HepG2 (cell line): ENCODE data around the gene CCDC82. TPM values are rescaled to one million over a fixed set of nuclear protein-coding genes. Genes with fewer than 3 reads are reported as not detected.

ENCODE experiments used
- CREB3 ChIP-seq: sonication (generic); formaldehyde crosslinking; IDR thresholded peaks from 2 replicates; pipeline ENCODE4 v1.5.0; 2020; ENCODE audit warnings: missing genetic modification reagents
- CREM ChIP-seq, 2 experiments: sonication (generic) in 1 of 2; formaldehyde crosslinking in 1 of 2; IDR thresholded peaks; 2 replicates each; pipeline versions ENCODE4 v1.4.0 to v1.6.1; 2016 to 2020; ENCODE audit warnings: antibody characterized with exemption in 1 of 2, mild to moderate bottlenecking in 1 of 2, missing genetic modification reagents in 1 of 2
- HOXA5 ChIP-seq: sonication (generic); formaldehyde crosslinking; IDR thresholded peaks from 2 replicates; pipeline ENCODE4 v1.4.0; 2020; ENCODE audit warnings: missing genetic modification reagents
- KLF13 ChIP-seq: sonication (generic); formaldehyde crosslinking; IDR thresholded peaks from 2 replicates; pipeline ENCODE4 v1.4.0; 2020; ENCODE audit warnings: mild to moderate bottlenecking, missing genetic modification reagents
- MAFF ChIP-seq: IDR thresholded peaks from 2 replicates; pipeline ENCODE4 v1.6.1; 2011; ENCODE audit warnings: low read depth, low read length, improper control_type of control experiment
- NAIF1 ChIP-seq: sonication (generic); formaldehyde crosslinking; IDR thresholded peaks from 2 replicates; pipeline ENCODE4 v1.5.0; 2020; ENCODE audit warnings: mild to moderate bottlenecking, missing genetic modification reagents, borderline replicate concordance
- NCOR1 ChIP-seq: fragments of 200-600 bp; sonication (generic); IDR thresholded peaks from 2 replicates; pipeline ENCODE4 v1.7.0; 2017; ENCODE audit warnings: antibody characterized with exemption, low read length, borderline replicate concordance
- PAF1 ChIP-seq: IDR thresholded peaks from 2 replicates; pipeline ENCODE4 v1.6.1; 2016; ENCODE audit warnings: missing genetic modification reagents, missing compliant biosample characterization
- PAWR ChIP-seq: sonication (generic); formaldehyde crosslinking; IDR thresholded peaks from 2 replicates; pipeline ENCODE4 v1.4.0; 2020; ENCODE audit warnings: missing genetic modification reagents, mild to moderate bottlenecking, borderline replicate concordance
- PLSCR1 ChIP-seq: sonication (generic); formaldehyde crosslinking; IDR thresholded peaks from 2 replicates; pipeline ENCODE4 v1.5.0; 2020; ENCODE audit warnings: missing genetic modification reagents, mild to moderate bottlenecking, borderline replicate concordance
- RBM22 ChIP-seq: fragments of 200-400 bp; formaldehyde crosslinking; optimal IDR thresholded peaks from 2 replicates; pipeline ENCODE3; 2017; ENCODE audit warnings: mild to moderate bottlenecking, low read length, moderate library complexity
- RFXANK ChIP-seq: IDR thresholded peaks from 2 replicates; pipeline ENCODE4 v1.6.1; 2016
- SYNCRIP ChIP-seq: fragments of 200-400 bp; formaldehyde crosslinking; IDR thresholded peaks from 2 replicates; pipeline ENCODE4 v1.6.1; 2018; ENCODE audit warnings: mild to moderate bottlenecking, low read depth, low read length; ENCODE audit not compliant: insufficient read depth
- THAP11 ChIP-seq: IDR thresholded peaks from 2 replicates; pipeline ENCODE4 v1.6.1; 2016; ENCODE audit warnings: missing biosample characterization, missing genetic modification reagents
- TMF1 ChIP-seq: sonication (generic); formaldehyde crosslinking; IDR thresholded peaks from 2 replicates; pipeline ENCODE4 v1.8.1; 2022; ENCODE audit warnings: low read depth, missing genetic modification reagents
- TRAFD1 ChIP-seq: sonication (generic); formaldehyde crosslinking; IDR thresholded peaks from 2 replicates; pipeline ENCODE4 v1.5.1; 2020; ENCODE audit warnings: missing genetic modification reagents, mild to moderate bottlenecking, borderline replicate concordance
- ZFP1 ChIP-seq: IDR thresholded peaks from 2 replicates; pipeline ENCODE4 v1.6.1; 2016
- ZMYM4 ChIP-seq: sonication (generic); formaldehyde crosslinking; IDR thresholded peaks from 2 replicates; pipeline ENCODE4 v1.8.1; 2023; ENCODE audit warnings: mild to moderate bottlenecking, missing genetic modification reagents
- ZNF180 ChIP-seq: sonication (generic); formaldehyde crosslinking; IDR thresholded peaks from 2 replicates; pipeline ENCODE4 v1.4.0; 2020; ENCODE audit warnings: low read depth, missing genetic modification reagents, borderline replicate concordance
- ZNF337 ChIP-seq: sonication (generic); formaldehyde crosslinking; IDR thresholded peaks from 2 replicates; pipeline ENCODE4 v1.5.1; 2020; ENCODE audit warnings: missing genetic modification reagents, low read depth, mild to moderate bottlenecking, borderline replicate concordance
- ZNF354B ChIP-seq: sonication (generic); formaldehyde crosslinking; IDR thresholded peaks from 2 replicates; pipeline ENCODE4 v1.8.0; 2022; ENCODE audit warnings: mild to moderate bottlenecking, missing genetic modification reagents
- ZNF451 ChIP-seq: sonication (generic); formaldehyde crosslinking; IDR thresholded peaks from 2 replicates; pipeline ENCODE4 v1.5.0; 2020; ENCODE audit warnings: mild to moderate bottlenecking, missing genetic modification reagents
- ZNF550 ChIP-seq: sonication (generic); formaldehyde crosslinking; IDR thresholded peaks from 2 replicates; pipeline ENCODE4 v1.4.0; 2020; ENCODE audit warnings: mild to moderate bottlenecking, missing genetic modification reagents, borderline replicate concordance
- ZNF589 ChIP-seq: sonication (generic); formaldehyde crosslinking; conservative IDR thresholded peaks from 2 replicates; pipeline ENCODE4 v1.8.0; 2022; ENCODE audit warnings: mild to moderate bottlenecking, moderate library complexity, missing genetic modification reagents
- ZNF615 ChIP-seq: sonication (generic); formaldehyde crosslinking; IDR thresholded peaks from 2 replicates; pipeline ENCODE4 v1.5.0; 2020; ENCODE audit warnings: mild to moderate bottlenecking, missing genetic modification reagents, borderline replicate concordance
- ZNF850 ChIP-seq: sonication (generic); formaldehyde crosslinking; conservative IDR thresholded peaks from 2 replicates; pipeline ENCODE4 v1.9.0; 2021; ENCODE audit warnings: mild to moderate bottlenecking, missing genetic modification reagents
- ZSCAN12 ChIP-seq: sonication (generic); formaldehyde crosslinking; IDR thresholded peaks from 2 replicates; pipeline ENCODE4 v1.9.0; 2021; ENCODE audit warnings: mild to moderate bottlenecking, missing genetic modification reagents
- ZSCAN31 ChIP-seq: sonication (generic); formaldehyde crosslinking; IDR thresholded peaks from 2 replicates; pipeline ENCODE4 v1.5.0; 2020; ENCODE audit warnings: low read depth, mild to moderate bottlenecking, missing genetic modification reagents
- polyA plus RNA-seq, 8 experiments: library from polyadenylated mRNA; depleted of rRNA in 3 of 8; stranded (reverse) in 7 of 8; unstranded in 1 of 8; fragments of >200 nt; fragmentation: Illumina TruSeq in 4 of 8; extraction: Trizol in 4 of 8; gene quantifications; 2 replicates each; pipeline versions ENCODE4 v1.2.1 to v1.2.3, GENCODE V29; 2011 to 2016; ENCODE audit warnings: low read depth in 4 of 8, missing spikeins in 1 of 8, mixed read lengths in 1 of 8; ENCODE audit not compliant: insufficient read depth in 1 of 8
- total RNA-seq, 5 experiments: library from RNA; depleted of rRNA; stranded (reverse); fragments of >200 nt; fragmentation: Illumina TruSeq; extraction: Trizol; gene quantifications; 2 replicates each; pipeline ENCODE4 v1.2.3, GENCODE V29; 2016; ENCODE audit warnings: low read depth in 1 of 5

Gene CCDC82
- total and polyA plus RNA-seq, 2 of the 13 experiments (the other 11 are each of a cell fraction or from before 2014, with no cell fraction given) = 19.7 to 25.7 TPM

- TF ChIP-seq CREM (IDR thresholded peaks at IDR 0.05) (no peak; the same call in 1 of the 2 replicates), CREM (CRISPR knock-in tag; IDR thresholded peaks at IDR 0.05) (no peak), ZNF354B (no peak), ZNF180 (CRISPR knock-in tag) (no peak), ZSCAN12 (CRISPR knock-in tag) (peak; percentile 60; the same call in 1 of the 2 replicates), ZNF337 (CRISPR knock-in tag) (peak; percentile 71; the same call in 1 of the 2 replicates), CREB3 (CRISPR knock-in tag) (0 out of 2 replicates have a peak, but pooled peaks have one; percentile 64), MAFF (no peak), ZNF589 (0 out of 2 replicates have a peak, but pooled peaks have one; percentile 66), PAWR (no peak), PLSCR1 (CRISPR knock-in tag) (no peak), RBM22 (no peak), ZNF850 (CRISPR knock-in tag) (no peak; the same call in 1 of the 2 replicates), ZFP1 (CRISPR knock-in tag) (no peak; the same call in 1 of the 2 replicates), ZNF615 (no peak), ZMYM4 (CRISPR knock-in tag) (peak; percentile 91), HOXA5 (peak; percentile 73), KLF13 (no peak; the same call in 1 of the 2 replicates), TRAFD1 (no peak), ZSCAN31 (CRISPR knock-in tag) (peak; percentile 48; the same call in 1 of the 2 replicates), NAIF1 (CRISPR knock-in tag) (no peak), THAP11 (CRISPR knock-in tag) (peak; percentile 85), PAF1 (CRISPR knock-in tag) (no peak), SYNCRIP (no peak), TMF1 (peak; percentile 57; the same call in 1 of the 2 replicates), NCOR1 (no peak), ZNF451 (no peak), ZNF550 (CRISPR knock-in tag) (no peak), RFXANK (no peak; the same call in 1 of the 2 replicates)
Measured at GRCh38 chr11:96389720-96390487, at the start of gene CCDC82, which contains the start of gene JRKL (continued).
